DMS53 (cell line): Measurements from ENCODE around the gene DPM1.
A peak's percentile ranks its signal among the peaks of the same experiment; 100 is the strongest.

Source experiments
- DNase-seq: peaks from one replicate; lab custom pipeline; 2025; lab: John Stamatoyannopoulos, UW

DPM1 gene

GRCh38 chr20:50898475-50898874 is 59.9 kb downstream of the DPM1 start:
- DNase-seq: no peak

- DNase-seq: peak; percentile 87
Measured at GRCh38 chr20:50895111-50895830, 63.1 kb downstream of the DPM1 start.

GRCh38 chr20:50893620-50894019 is 64.7 kb downstream of the DPM1 start:
- no peak for DNase-seq

- no peak for DNase-seq
Measured at GRCh38 chr20:50892394-50892793, 65.9 kb downstream of the DPM1 start.

- DNase-seq: peak; percentile 43
Measured at GRCh38 chr20:50891138-50891537, 67.2 kb downstream of the DPM1 start.

GRCh38 chr20:50887576-50887975 is 70.8 kb downstream of the DPM1 start:
- no peak for DNase-seq

GRCh38 chr20:50886184-50886790 is 72.0 kb downstream of the DPM1 start:
- DNase-seq: no peak

GRCh38 chr20:50885781-50886180 is 72.6 kb downstream of the DPM1 start:
- no peak for DNase-seq

- DNase-seq: no peak
Measured at GRCh38 chr20:50885068-50885467, 73.3 kb downstream of the DPM1 start.
